LHCN-M2 (cell line): ENCODE results near the gene CAP1. TPM values are rescaled to one million over a fixed set of nuclear protein-coding genes. Genes with fewer than 3 reads are reported as not detected.

Experiments used
- DNase-seq: peaks from one replicate; pipeline ENCODE4 v3.0.0-alpha.2; 2012; ENCODE audit warnings: low read depth
- total RNA-seq: library from RNA; depleted of rRNA; stranded (reverse); fragments of >200 nt; gene quantifications from 2 replicates; pipeline ENCODE4 v1.2.3, GENCODE V29; 2014; rRNA removed

The CAP1 gene
- total RNA-seq, 1 experiment from 2014 or later = 505 TPM

GRCh38 chr1:40094466-40095110 lies 54.1 kb downstream of the CAP1 start:
- no peak for DNase-seq

- no peak for DNase-seq
Observed at GRCh38 chr1:40095806-40096205, 55.3 kb downstream of the CAP1 start.

DNA sequence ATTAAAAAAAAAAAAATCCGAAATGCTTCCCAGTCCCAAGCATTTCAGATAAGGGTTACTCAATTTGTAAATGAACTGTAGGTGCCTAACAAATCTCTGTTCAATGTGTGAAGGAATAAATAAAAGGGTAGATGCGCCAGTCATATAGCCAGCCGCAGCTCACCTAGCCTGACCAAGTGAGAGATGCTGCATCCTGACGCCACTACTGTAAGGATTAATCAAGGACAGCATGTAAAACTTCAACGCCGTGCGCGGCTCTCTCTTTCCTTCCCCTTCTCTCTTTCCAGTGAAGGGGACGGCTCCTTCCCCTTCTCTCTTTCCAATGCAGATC lies 56.1 kb downstream of the CAP1 start:
- no peak for DNase-seq

DNA sequence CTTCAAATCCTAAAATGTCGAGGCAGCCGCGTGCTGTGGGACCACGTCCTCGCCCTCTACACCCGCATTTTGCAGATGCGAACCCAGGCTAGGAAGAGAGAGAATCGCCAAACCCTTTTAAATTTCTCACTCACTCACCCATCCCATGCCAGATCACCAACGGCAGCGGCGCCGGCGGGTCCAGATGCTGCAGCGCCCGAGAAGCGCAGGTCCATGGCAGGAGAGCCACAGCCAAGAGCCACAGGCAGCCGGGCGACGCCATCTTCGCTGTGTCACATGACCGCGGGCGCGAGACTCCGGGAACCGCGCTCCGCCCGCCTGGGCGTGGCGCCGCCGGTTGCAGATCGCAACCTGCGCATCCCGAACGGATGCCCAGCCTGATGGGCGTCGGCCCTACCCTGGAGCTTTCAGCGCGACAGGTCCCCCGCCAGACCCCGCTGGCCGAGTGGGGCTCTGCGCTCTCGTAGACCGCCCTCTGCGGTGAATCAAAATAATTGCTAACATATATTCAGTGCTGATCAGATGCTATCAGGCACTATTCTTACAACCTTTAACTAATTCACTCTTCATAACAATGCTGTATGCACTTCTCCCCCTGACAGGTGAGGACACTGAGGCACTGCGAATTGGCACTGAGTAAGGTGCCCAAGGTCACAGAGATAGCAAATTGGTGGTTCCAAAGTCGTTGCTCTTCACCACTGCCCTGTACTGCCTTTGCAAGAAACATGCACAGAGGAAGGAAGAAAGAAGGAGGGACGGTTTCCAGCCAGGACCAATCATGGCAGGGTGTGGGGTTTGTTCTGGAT lies 56.7 kb downstream of the CAP1 start, which contains the start of gene PPT1:
Gene PPT1, minus strand, starts transcription at position 276 of the 806 bp plus-strand sequence. Its CDS starts 14 bp downstream, at position 262.
- DNase-seq = peak; percentile 60

DNA sequence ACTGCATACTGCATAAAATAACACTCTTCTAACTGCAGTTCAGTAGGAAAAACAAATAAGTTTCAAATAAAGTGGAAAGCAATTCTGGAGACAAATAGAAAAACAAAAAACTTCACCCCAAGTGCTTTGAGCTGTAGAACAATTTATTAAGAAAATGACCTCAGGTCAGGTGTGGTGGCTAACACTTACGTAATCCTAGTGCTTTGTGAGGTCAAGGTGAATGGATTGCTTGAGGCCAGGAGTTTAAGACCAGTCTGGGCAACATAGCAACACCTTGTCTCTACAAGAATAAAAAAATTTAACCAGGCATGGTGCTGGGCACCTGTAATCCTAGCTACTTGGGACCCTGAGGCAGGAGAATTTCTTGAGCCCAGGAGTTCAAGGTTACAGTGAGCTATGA lies 61.5 kb downstream of the CAP1 start:
- no peak for DNase-seq

GRCh38 chr1:40102896-40103295 lies 62.4 kb downstream of the CAP1 start:
- DNase-seq = no peak

GRCh38 chr1:40105028-40105427 lies 64.5 kb downstream of the CAP1 start:
- no peak for DNase-seq

- DNase-seq = no peak
Observed at GRCh38 chr1:40107290-40107959, 66.9 kb downstream of the CAP1 start.

DNA sequence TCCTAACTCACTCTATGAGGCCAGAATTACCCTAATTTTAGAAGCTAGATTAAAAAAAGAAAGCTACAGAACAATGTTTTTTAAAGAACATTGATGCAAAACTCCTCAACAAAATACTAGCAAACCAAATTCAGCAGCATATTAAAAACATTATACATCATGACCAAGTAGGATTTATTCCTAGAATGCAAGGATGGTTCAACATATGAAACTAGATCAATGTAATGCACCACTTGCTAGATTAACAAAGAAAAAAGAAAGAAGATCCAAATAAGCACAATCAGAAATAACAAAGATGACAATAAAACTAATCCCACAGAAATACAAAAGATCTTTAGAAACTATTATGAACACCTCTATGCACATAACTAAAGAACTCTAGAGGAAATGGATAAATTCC lies 69.9 kb downstream of the CAP1 start:
- DNase-seq = no peak

DNA sequence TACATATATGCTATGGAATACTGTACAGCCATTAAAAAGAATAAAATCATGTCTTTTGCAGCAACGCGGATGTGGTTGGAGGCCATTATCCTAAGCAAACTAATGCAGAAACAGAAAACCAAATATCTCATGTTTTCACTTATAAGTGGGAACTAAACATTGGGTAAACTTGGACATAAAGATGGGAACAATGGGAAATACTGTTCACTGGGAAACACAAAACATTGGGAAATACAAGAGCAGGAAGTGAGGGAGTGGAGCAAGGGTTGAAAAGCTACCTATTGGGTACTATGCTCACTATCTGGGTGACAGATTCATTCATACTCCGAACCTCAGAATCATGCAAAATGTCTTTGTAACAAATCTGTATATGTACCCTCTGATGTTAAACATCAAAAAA lies 73.9 kb downstream of the CAP1 start:
- DNase-seq = no peak

GRCh38 chr1:40120128-40120527 lies 79.6 kb downstream of the CAP1 start:
- DNase-seq = no peak

Other genes starting within 250 kb of the CAP1 start
- 23.9 and 25.6 TPM in 2 replicates for gene TRIT1, start 157.2 kb upstream of the CAP1 start, total RNA-seq
- gene MYCL, start 138.8 kb upstream of the CAP1 start, total RNA-seq = 4.4 and 9.6 TPM in 2 replicates
- gene MFSD2A, start 85.6 kb upstream of the CAP1 start, total RNA-seq = 9.7 and 12.3 TPM in 2 replicates
- gene PPT1, start 56.5 kb downstream of the CAP1 start, total RNA-seq = 40.3 and 54.2 TPM in 2 replicates
- 15.6 and 15.7 TPM in 2 replicates for gene RLF, start 120.7 kb downstream of the CAP1 start, total RNA-seq
- gene TMCO2, start 207.2 kb downstream of the CAP1 start, total RNA-seq = not detected in 2 replicates
- 53.0 and 56.5 TPM in 2 replicates for gene ZMPSTE24, start 217.5 kb downstream of the CAP1 start, total RNA-seq